PC-9 (cell line): ENCODE measurements around the gene HADH. TPM values are rescaled to one million over a fixed set of nuclear protein-coding genes. Genes with fewer than 3 reads are reported as not detected.
A peak's percentile ranks its signal among the peaks of the same experiment; 100 is the strongest.

Source experiments
- BruUV-seq: library from RNA; stranded (reverse); fragments of 400-500 nt; replicated peaks from 2 replicates; lab custom pipeline; 2021; lab: Mats Ljungman, UMichigan
- CTCF ChIA-PET: fragments of 300-600 bp; sonication (Branson Sonifier 250); formaldehyde crosslinking; loops from one replicate; lab custom pipeline; 2022; ENCODE audit warnings: antibody characterized with exemption; lab: Charles Lee
- POLR2A ChIA-PET: fragments of 300-600 bp; sonication (Branson Sonifier 250); formaldehyde crosslinking; loops from one replicate; lab custom pipeline; 2022; ENCODE audit warnings: antibody characterized with exemption; ENCODE audit not compliant: unreplicated experiment; lab: Charles Lee
- DNase-seq, 2 experiments: peaks; one replicate each; pipeline versions ENCODE4 v3.0.0 to v3.0.0-alpha.2; 2015 to 2022; ENCODE audit warnings: mixed read lengths in 1 of 2
- H2AFZ ChIP-seq: fragments of 200-600 bp; sonication (generic); 2 replicates; pipeline ENCODE4 v1.8.1; 2017; ENCODE audit warnings: antibody characterized with exemption
- H3F3A ChIP-seq: fragments of 200-600 bp; sonication (generic); 2 replicates; pipeline ENCODE4 v1.8.1; 2017; ENCODE audit warnings: antibody characterized with exemption, mild to moderate bottlenecking, low read depth; ENCODE audit not compliant: insufficient read depth
- H3K27ac ChIP-seq: fragments of 200-600 bp; sonication (generic); 2 replicates; pipeline ENCODE4 v1.6.1; 2016; ENCODE audit warnings: mixed run types
- H3K27me3 ChIP-seq: fragments of 200-600 bp; sonication (generic); 2 replicates; pipeline ENCODE4 v1.6.1; 2016; ENCODE audit warnings: low read depth, mixed run types; ENCODE audit not compliant: insufficient read depth
- H3K36me3 ChIP-seq: fragments of 200-600 bp; sonication (generic); 2 replicates; pipeline ENCODE4 v1.6.1; 2016; ENCODE audit warnings: low read depth, mixed run types
- H3K4me1 ChIP-seq: fragments of 200-600 bp; sonication (generic); replicated peaks from 2 replicates; pipeline ENCODE4 v1.6.1; 2016; ENCODE audit warnings: mixed run types; ENCODE audit not compliant: insufficient read depth
- H3K4me2 ChIP-seq: fragments of 200-600 bp; sonication (generic); 2 replicates; pipeline ENCODE4 v1.6.1; 2017; ENCODE audit warnings: mixed run types
- H3K4me3 ChIP-seq: fragments of 200-600 bp; sonication (generic); 2 replicates; pipeline ENCODE4 v1.6.1; 2016; ENCODE audit warnings: mixed run types
- H3K79me2 ChIP-seq: fragments of 200-600 bp; sonication (generic); 2 replicates; pipeline ENCODE4 v1.6.1; 2017; ENCODE audit warnings: low read depth, mixed run types
- H3K9me2 ChIP-seq: fragments of 200-600 bp; sonication (generic); 2 replicates; pipeline ENCODE4 v1.8.1; 2017; ENCODE audit warnings: mild to moderate bottlenecking; ENCODE audit not compliant: insufficient read depth
- H3K9me3 ChIP-seq: fragments of 200-600 bp; sonication (generic); 2 replicates; pipeline ENCODE4 v1.8.1; 2016; ENCODE audit warnings: low read depth; ENCODE audit not compliant: insufficient read depth
- H4K20me1 ChIP-seq: fragments of 200-600 bp; sonication (generic); 2 replicates; pipeline ENCODE4 v1.8.1; 2017; ENCODE audit not compliant: insufficient read depth
- CTCF ChIP-seq: fragments of 200-600 bp; sonication (generic); conservative IDR thresholded peaks from 2 replicates; pipeline ENCODE4 v1.6.1; 2017; ENCODE audit warnings: mixed run types, antibody characterized with exemption, mild to moderate bottlenecking, moderate library complexity
- EZH2 ChIP-seq: fragments of 200-600 bp; sonication (generic); IDR thresholded peaks from 2 replicates; pipeline ENCODE4 v1.8.0; 2017; ENCODE audit warnings: antibody characterized with exemption, low read depth
- intact Hi-C: fragments of 100-400 bp; cut with micrococcal nuclease; formaldehyde crosslinking; loops from one replicate; pipeline ENCODE4 v1.10.0; 2022; ENCODE audit not compliant: unreplicated experiment
- total RNA-seq: library from RNA; stranded (reverse); gene quantifications from 2 replicates; pipeline ENCODE4 v1.2.3, GENCODE V29; 2021

Gene HADH
- total RNA-seq, 1 experiment from 2014 or later: 45.0 TPM

DNA sequence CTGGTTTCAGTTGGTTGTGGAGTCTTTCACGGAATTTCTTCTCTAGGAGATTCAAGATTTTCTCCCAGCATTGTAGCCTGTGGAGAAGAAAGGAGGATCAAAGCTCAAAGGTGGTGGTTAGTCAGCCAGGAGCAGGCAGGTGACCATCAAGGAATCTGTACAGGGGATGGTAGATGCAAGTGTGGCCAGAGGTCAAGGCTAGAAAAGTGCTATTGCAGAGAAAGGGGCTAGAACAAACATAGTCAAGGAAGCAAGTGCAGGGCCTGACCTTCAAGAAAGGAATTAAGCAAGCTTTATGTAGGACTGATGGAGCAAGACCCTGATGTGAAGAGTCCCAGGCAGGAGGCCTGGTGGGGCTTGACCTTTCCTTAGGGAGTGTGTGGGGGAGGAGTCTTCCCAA is 16.1 kb downstream of the HADH start:
- no peak for DNase-seq
- Histone ChIP-seq H3K4me2 (no peak overlapping the region), H3K79me2 (no peaks in the 10 kb centered on the region), H3F3A (no peaks in the 10 kb centered on the region), H3K27me3 (no peaks in the 10 kb centered on the region), H2AFZ (no peak overlapping the region), H3K4me1 (peaks cover 10% of the 10 kb centered on the region), H3K4me3 (no peak overlapping the region), H3K9me2 (no peaks in the 10 kb centered on the region), H3K27ac (no peak overlapping the region), H3K9me3 (no peaks in the 10 kb centered on the region), H3K36me3 (no peaks in the 10 kb centered on the region), H4K20me1 (no peaks in the 10 kb centered on the region)
- BruUV-seq: no TSS peak
- ChIA-PET CTCF (no interaction called here), POLR2A (no interaction called here)
- TF ChIP-seq CTCF (no peak), EZH2 (no peak)
- intact Hi-C loops: no loop called here

- H3F3A ChIP-seq: no peaks in the 10 kb centered on the region
- no peak overlapping the region for H3K27ac ChIP-seq
- no peaks in the 10 kb centered on the region for H3K27me3 ChIP-seq
- H3K9me3 ChIP-seq: no peaks in the 10 kb centered on the region
- H3K9me2 ChIP-seq: no peaks in the 10 kb centered on the region
- no peaks in the 10 kb centered on the region for H4K20me1 ChIP-seq
- BruUV-seq: no TSS peak
- DNase-seq: no peak
- intact Hi-C loops: no loop called here
- ChIA-PET POLR2A (no interaction called here), CTCF (no interaction called here)
- H3K79me2 ChIP-seq: no peaks in the 10 kb centered on the region
- H3K36me3 ChIP-seq: no peaks in the 10 kb centered on the region
- no peak overlapping the region for H3K4me2 ChIP-seq
- no peak overlapping the region for H2AFZ ChIP-seq
- H3K4me3 ChIP-seq: no peak overlapping the region
- peaks cover 10% of the 10 kb centered on the region for H3K4me1 ChIP-seq
- TF ChIP-seq EZH2 (no peak), CTCF (no peak)
Observed at GRCh38 chr4:108006361-108006760, 16.7 kb downstream of the HADH start.

- ChIA-PET CTCF (no interaction called here), POLR2A (no interaction called here)
- Histone ChIP-seq H3K4me3 (no peak overlapping the region), H3K79me2 (no peaks in the 10 kb centered on the region), H3K27me3 (no peaks in the 10 kb centered on the region), H3K4me1 (peaks cover 10% of the 10 kb centered on the region), H3F3A (no peaks in the 10 kb centered on the region), H2AFZ (no peak overlapping the region), H3K27ac (peak overlapping the region; percentile 79), H3K9me3 (no peaks in the 10 kb centered on the region), H3K36me3 (no peaks in the 10 kb centered on the region), H4K20me1 (no peaks in the 10 kb centered on the region), H3K4me2 (no peak overlapping the region), H3K9me2 (no peaks in the 10 kb centered on the region)
- intact Hi-C loops: no loop called here
- no peak for TF ChIP-seq EZH2
- no peak for TF ChIP-seq CTCF
- no peak for DNase-seq
- BruUV-seq: no TSS peak
Observed at GRCh38 chr4:108007984-108008383, 18.3 kb downstream of the HADH start.
